Stomach smooth muscle (tissue), 2 donors: Measurements from ENCODE around the gene TEAD1.

ENCODE experiments used
- H3K27ac ChIP-seq: one replicate; pipeline ENCODE4 v1.7.0; 2013; ENCODE audit warnings: mild to moderate bottlenecking, low read length, inconsistent platforms
- H3K27me3 ChIP-seq, 2 donors: one replicate each; pipeline ENCODE4 v1.7.0; 2013; ENCODE audit warnings: low read length in 2 of 2; ENCODE audit not compliant: insufficient read depth in 2 of 2, control insufficient read depth in 1 of 2
- H3K36me3 ChIP-seq, 2 donors: one replicate each; pipeline ENCODE4 v1.7.0; 2013; ENCODE audit warnings: low read length in 2 of 2; ENCODE audit not compliant: control insufficient read depth in 2 of 2, insufficient read depth in 2 of 2
- H3K4me1 ChIP-seq: one replicate; pipeline ENCODE4 v1.7.0; 2013; ENCODE audit warnings: low read length; ENCODE audit not compliant: control insufficient read depth, insufficient read depth
- H3K4me3 ChIP-seq, 2 donors: one replicate each; pipeline ENCODE4 v1.7.0; 2013; ENCODE audit warnings: low read length in 2 of 2
- H3K9ac ChIP-seq, 2 donors: one replicate each; pipeline ENCODE4 v1.7.0; 2013; ENCODE audit warnings: low read length in 2 of 2, mild to moderate bottlenecking in 1 of 2
- H3K9me3 ChIP-seq, 2 donors: one replicate each; pipeline ENCODE4 v1.7.0; 2013; ENCODE audit warnings: low read length in 2 of 2; ENCODE audit not compliant: control insufficient read depth in 2 of 2
- donor health status: healthy.
- donor health status: Pancreatic carcinoma.

Gene TEAD1

GRCh38 chr11:12809864-12810567 is 135.8 kb downstream of the TEAD1 start:
- Histone ChIP-seq H3K4me1 (peaks cover 47% of the 10 kb centered on the region), H3K9ac (no peak overlapping the region), H3K27ac (peak overlapping the region; percentile 18)

GRCh38 chr11:12810568-12810894 is 136.3 kb downstream of the TEAD1 start:
- no peak overlapping the region for H3K9ac ChIP-seq
- H3K27ac ChIP-seq: peak overlapping the region; percentile 18
- H3K4me1 ChIP-seq: peaks cover 52% of the 10 kb centered on the region
- H3K9me3 ChIP-seq: no peaks in the 10 kb centered on the region
- H3K4me3 ChIP-seq: no peak overlapping the region
- no peaks in the 10 kb centered on the region for H3K27me3 ChIP-seq
- H3K36me3 ChIP-seq: no peaks in the 10 kb centered on the region

More at GRCh38 chr11:12809864-12810567, 135.8 kb downstream of the TEAD1 start:
- H3K36me3 ChIP-seq: no peaks in the 10 kb centered on the region
- no peak overlapping the region for H3K4me3 ChIP-seq
- no peaks in the 10 kb centered on the region for H3K27me3 ChIP-seq
- H3K9me3 ChIP-seq: no peaks in the 10 kb centered on the region

- Histone ChIP-seq H3K27ac (no peak overlapping the region), H3K9me3 (no peaks in the 10 kb centered on the region), H3K4me3 (no peak overlapping the region), H3K27me3 (no peaks in the 10 kb centered on the region), H3K36me3 (no peaks in the 10 kb centered on the region), H3K4me1 (peaks cover 63% of the 10 kb centered on the region), H3K9ac (no peak overlapping the region)
Measured at GRCh38 chr11:12811861-12812260, 137.6 kb downstream of the TEAD1 start.

GRCh38 chr11:12812849-12813248 is 138.6 kb downstream of the TEAD1 start:
- H3K9ac ChIP-seq: no peak overlapping the region
- H3K27me3 ChIP-seq: no peaks in the 10 kb centered on the region
- no peaks in the 10 kb centered on the region for H3K9me3 ChIP-seq
- no peak overlapping the region for H3K4me3 ChIP-seq
- H3K36me3 ChIP-seq: no peaks in the 10 kb centered on the region
- H3K27ac ChIP-seq: peak overlapping the region; percentile 82
- peaks cover 71% of the 10 kb centered on the region for H3K4me1 ChIP-seq

- Histone ChIP-seq H3K36me3 (no peaks in the 10 kb centered on the region), H3K4me3 (peak overlapping the region; percentile 41 to 70), H3K27ac (peak overlapping the region; percentile 82), H3K27me3 (no peaks in the 10 kb centered on the region), H3K4me1 (peaks cover 71% of the 10 kb centered on the region), H3K9ac (peak overlapping the region; percentile 39 to 48), H3K9me3 (no peaks in the 10 kb centered on the region)
Measured at GRCh38 chr11:12813371-12814225, 139.4 kb downstream of the TEAD1 start.

- H3K9ac ChIP-seq: peak overlapping the region; percentile 48 to 52
- no peaks in the 10 kb centered on the region for H3K27me3 ChIP-seq
- H3K27ac ChIP-seq: peak overlapping the region; percentile 82
- peaks cover 64% of the 10 kb centered on the region for H3K4me1 ChIP-seq
- peak overlapping the region; percentile 41 to 70 for H3K4me3 ChIP-seq
- H3K9me3 ChIP-seq: no peaks in the 10 kb centered on the region
- no peaks in the 10 kb centered on the region for H3K36me3 ChIP-seq
Measured at GRCh38 chr11:12815129-12815480, 140.9 kb downstream of the TEAD1 start.

- H3K27ac ChIP-seq: peak overlapping the region; percentile 82
- H3K9me3 ChIP-seq: no peaks in the 10 kb centered on the region
- H3K36me3 ChIP-seq: no peaks in the 10 kb centered on the region
- H3K4me1 ChIP-seq: peaks cover 55% of the 10 kb centered on the region
- no peaks in the 10 kb centered on the region for H3K27me3 ChIP-seq
- peak overlapping the region in 1 of 2 donors; percentile 29 for H3K9ac ChIP-seq
- H3K4me3 ChIP-seq: no peak overlapping the region
Measured at GRCh38 chr11:12815931-12816494, 141.8 kb downstream of the TEAD1 start.

GRCh38 chr11:12817681-12818332 is 143.6 kb downstream of the TEAD1 start:
- Histone ChIP-seq H3K4me1 (peaks cover 52% of the 10 kb centered on the region), H3K9me3 (no peaks in the 10 kb centered on the region), H3K36me3 (no peaks in the 10 kb centered on the region), H3K27ac (no peak overlapping the region), H3K27me3 (no peaks in the 10 kb centered on the region), H3K4me3 (no peak overlapping the region), H3K9ac (no peak overlapping the region)

- Histone ChIP-seq H3K9me3 (no peaks in the 10 kb centered on the region), H3K27me3 (no peaks in the 10 kb centered on the region), H3K36me3 (no peaks in the 10 kb centered on the region), H3K4me1 (peaks cover 47% of the 10 kb centered on the region), H3K4me3 (no peak overlapping the region), H3K27ac (no peak overlapping the region), H3K9ac (no peak overlapping the region)
Measured at GRCh38 chr11:12818333-12819015, 144.3 kb downstream of the TEAD1 start.

GRCh38 chr11:12822392-12823022 is 148.3 kb downstream of the TEAD1 start:
- no peak overlapping the region for H3K27ac ChIP-seq
- H3K27me3 ChIP-seq: no peaks in the 10 kb centered on the region
- peaks cover 26% of the 10 kb centered on the region for H3K4me1 ChIP-seq

More at GRCh38 chr11:12822392-12823022, 148.3 kb downstream of the TEAD1 start:
- no peak overlapping the region for H3K9ac ChIP-seq
- H3K36me3 ChIP-seq: no peaks in the 10 kb centered on the region
- no peak overlapping the region for H3K4me3 ChIP-seq
- H3K9me3 ChIP-seq: no peaks in the 10 kb centered on the region
